NCI-H748 (cell line): ENCODE results near the gene VWCE.
A peak's percentile ranks its signal among the peaks of the same experiment; 100 is the strongest.

Source experiments
- DNase-seq: peaks from one replicate; lab custom pipeline; 2025; ENCODE audit not compliant: unreplicated experiment; lab: John Stamatoyannopoulos, UW

Gene VWCE

GRCh38 chr11:61294717-61295595 lies at the start of gene VWCE:
Gene VWCE (minus strand): TSS chr11:61295316. CDS start chr11:61295037, 279 bp downstream.
- peak; percentile 78 for DNase-seq

GRCh38 chr11:61343792-61344745 lies 49.0 kb upstream of the VWCE start:
- no peak for DNase-seq

- no peak for DNase-seq
Measured at GRCh38 chr11:61342207-61342803, 47.2 kb upstream of the VWCE start.

GRCh38 chr11:61341706-61342105 lies 46.6 kb upstream of the VWCE start:
- DNase-seq: no peak

GRCh38 chr11:61340979-61341378 lies 45.9 kb upstream of the VWCE start:
- no peak for DNase-seq

- no peak for DNase-seq
Measured at GRCh38 chr11:61339490-61339878, 44.4 kb upstream of the VWCE start.

GRCh38 chr11:61338783-61339489 lies 43.8 kb upstream of the VWCE start:
- no peak for DNase-seq

GRCh38 chr11:61337706-61338470 lies 42.8 kb upstream of the VWCE start:
- no peak for DNase-seq

GRCh38 chr11:61336171-61336935 lies 41.2 kb upstream of the VWCE start:
- peak; percentile 80 for DNase-seq

- no peak for DNase-seq
Measured at GRCh38 chr11:61335355-61335710, 40.2 kb upstream of the VWCE start.

- DNase-seq: no peak
Measured at GRCh38 chr11:61334434-61335354, 39.6 kb upstream of the VWCE start.

- DNase-seq: no peak
Measured at GRCh38 chr11:61333550-61334433, 38.7 kb upstream of the VWCE start.

GRCh38 chr11:61332797-61333549 lies 37.9 kb upstream of the VWCE start, which contains the start of the genes DDB1 and TKFC:
Gene DDB1 (minus strand): TSS chr11:61333105. CDS start chr11:61332968, 137 bp downstream.
Gene TKFC (plus strand): TSS chr11:61333228. CDS start chr11:61334729, 1,501 bp downstream.
- peak; percentile 97 for DNase-seq

GRCh38 chr11:61332281-61332796 lies 37.2 kb upstream of the VWCE start:
- DNase-seq: no peak

- no peak for DNase-seq
Measured at GRCh38 chr11:61331651-61332050, 36.5 kb upstream of the VWCE start.

GRCh38 chr11:61329871-61330270 lies 34.8 kb upstream of the VWCE start:
- DNase-seq: no peak
